ENCODE results near the gene TSC22D4.

TSC22D4 gene

GRCh38 chr7:100426516-100426915 is 52.5 kb downstream of the TSC22D4 start:
- DNase-seq: no peak

GRCh38 chr7:100425347-100425746 is 53.7 kb downstream of the TSC22D4 start:
- no peak for DNase-seq

GRCh38 chr7:100423315-100423714 is 55.7 kb downstream of the TSC22D4 start:
- no peak for DNase-seq

GRCh38 chr7:100419660-100420226 is 59.3 kb downstream of the TSC22D4 start:
- DNase-seq: no peak

GRCh38 chr7:100418930-100419659 is 59.9 kb downstream of the TSC22D4 start:
- no peak for DNase-seq

Measured in NCI-H2081 (cell line).